ENCODE data around the gene ZNF284.
"Not testable (repeated sequence)": the region's sequence is repeated elsewhere in the genome, so short reads cannot be mapped to it uniquely, and the experiment has no call there.

Gene ZNF284

GRCh38 chr19:44072543-44073401 is 813 bp downstream of the ZNF284 start:
- TF ChIP-seq POLR2A (IDR thresholded peaks at IDR 0.05; ENCODE audit: low read depth, low read length): no peak
- no peak for FAIRE-seq
- peak; percentile 30 for DNase-seq (ENCODE audit: insufficient read length, low spot score)

- TF ChIP-seq POLR2A (IDR thresholded peaks at IDR 0.05; ENCODE audit: low read depth, low read length): no peak
- no peak for DNase-seq (ENCODE audit: insufficient read length, low spot score)
- no peak for FAIRE-seq
These were observed 4.4 kb downstream of the ZNF284 start for GRCh38 chr19:44076325-44076724.

- no peak for FAIRE-seq
- TF ChIP-seq POLR2A (IDR thresholded peaks at IDR 0.05; ENCODE audit: low read depth, low read length): no peak
- no peak for DNase-seq (ENCODE audit: insufficient read length, low spot score)
These were observed 20.1 kb downstream of the ZNF284 start for GRCh38 chr19:44092108-44092507.

GRCh38 chr19:44093931-44094765 is 22.2 kb downstream of the ZNF284 start, which contains the start of gene ZNF224:
Gene ZNF224 (plus strand): TSS chr19:44094361. CDS start chr19:44097874, 3,513 bp downstream.
- FAIRE-seq (peak; percentile 99), DNase-seq (ENCODE audit: insufficient read length, low spot score) (peak; percentile 95)
- TF ChIP-seq POLR2A (IDR thresholded peaks at IDR 0.05; ENCODE audit: low read depth, low read length): peak; percentile 59

GRCh38 chr19:44107751-44108150 is 35.8 kb downstream of the ZNF284 start:
- no peak for DNase-seq (ENCODE audit: insufficient read length, low spot score)
- FAIRE-seq: no peak
- no peak for TF ChIP-seq POLR2A (IDR thresholded peaks at IDR 0.05; ENCODE audit: low read depth, low read length)

- no peak for TF ChIP-seq POLR2A (IDR thresholded peaks at IDR 0.05; ENCODE audit: low read depth, low read length)
- FAIRE-seq (no peak), DNase-seq (ENCODE audit: insufficient read length, low spot score) (no peak)
These were observed 37.5 kb downstream of the ZNF284 start for GRCh38 chr19:44109458-44109857.

GRCh38 chr19:44111910-44112463 is 40.0 kb downstream of the ZNF284 start:
- FAIRE-seq (no peak), DNase-seq (ENCODE audit: insufficient read length, low spot score) (peak; percentile 9)
- TF ChIP-seq POLR2A (IDR thresholded peaks at IDR 0.05; ENCODE audit: low read depth, low read length): no peak

GRCh38 chr19:44112802-44113137 is 40.8 kb downstream of the ZNF284 start:
- DNase-seq (ENCODE audit: insufficient read length, low spot score): no peak
- TF ChIP-seq POLR2A (IDR thresholded peaks at IDR 0.05; ENCODE audit: low read depth, low read length): peak; percentile 36; the same call in 1 of the 2 replicates
- no peak for FAIRE-seq

GRCh38 chr19:44113138-44113783 is 41.3 kb downstream of the ZNF284 start, which contains the start of gene ZNF225:
Gene ZNF225 (plus strand): TSS chr19:44113399. CDS start chr19:44115828, 2,429 bp downstream.
- peak; percentile 46; the same call in 1 of the 2 replicates for TF ChIP-seq POLR2A (IDR thresholded peaks at IDR 0.05; ENCODE audit: low read depth, low read length)
- DNase-seq (ENCODE audit: insufficient read length, low spot score) (peak; percentile 91), FAIRE-seq (peak; percentile 99)

- DNase-seq (ENCODE audit: insufficient read length, low spot score) (peak; percentile 9), FAIRE-seq (no peak)
- no peak for TF ChIP-seq POLR2A (IDR thresholded peaks at IDR 0.05; ENCODE audit: low read depth, low read length)
These were observed 41.9 kb downstream of the ZNF284 start for GRCh38 chr19:44113784-44114390.

- not testable (repeated sequence) for DNase-seq (ENCODE audit: insufficient read length, low spot score); FAIRE-seq
These were observed 49.2 kb downstream of the ZNF284 start for GRCh38 chr19:44121162-44121561.

GRCh38 chr19:44131955-44132354 is 60.0 kb downstream of the ZNF284 start:
- FAIRE-seq (no peak), DNase-seq (ENCODE audit: insufficient read length, low spot score) (no peak)
- no peak for TF ChIP-seq POLR2A (IDR thresholded peaks at IDR 0.05; ENCODE audit: low read depth, low read length)

All from H54 (cell line).